Loucy (cell line): ENCODE measurements around the gene RABL6.
"Not testable (repeated sequence)": the region's sequence is repeated elsewhere in the genome, so short reads cannot be mapped to it uniquely, and the experiment has no call there.

ENCODE experiments used
- H2AFZ ChIP-seq: fragments of 200-600 bp; sonication (generic); 2 replicates; pipeline ENCODE4 v1.6.0; 2016; ENCODE audit warnings: antibody characterized with exemption, mild to moderate bottlenecking, low read length, moderate library complexity
- H3F3A ChIP-seq: fragments of 200-600 bp; 2 replicates; pipeline ENCODE4 v1.6.0; 2016; ENCODE audit warnings: antibody characterized with exemption, low read depth, mild to moderate bottlenecking
- H3K27me3 ChIP-seq: fragments of 200-600 bp; sonication (generic); 2 replicates; pipeline ENCODE4 v1.6.1; 2014; ENCODE audit warnings: low read length, mild to moderate bottlenecking; ENCODE audit not compliant: insufficient read depth, poor library complexity, severe bottlenecking
- H3K36me3 ChIP-seq: fragments of 200-600 bp; sonication (generic); 2 replicates; pipeline ENCODE4 v1.6.1; 2016; ENCODE audit warnings: low read length; ENCODE audit not compliant: insufficient read depth
- H3K4me1 ChIP-seq: fragments of 200-600 bp; sonication (generic); 2 replicates; pipeline ENCODE4 v1.5.1; 2014; ENCODE audit warnings: low read length, mild to moderate bottlenecking; ENCODE audit not compliant: insufficient read depth, poor library complexity, severe bottlenecking
- H3K4me2 ChIP-seq: fragments of 200-600 bp; sonication (generic); 2 replicates; pipeline ENCODE4 v1.6.0; 2014; ENCODE audit warnings: antibody characterized with exemption, low read length, low read depth, mild to moderate bottlenecking; ENCODE audit not compliant: poor library complexity, severe bottlenecking
- H3K4me3 ChIP-seq: fragments of 200-600 bp; sonication (generic); 2 replicates; pipeline ENCODE4 v1.5.1; 2014; ENCODE audit warnings: low read length, mild to moderate bottlenecking, mixed read lengths; ENCODE audit not compliant: poor library complexity, severe bottlenecking
- H3K79me2 ChIP-seq: fragments of 200-600 bp; sonication (generic); 2 replicates; pipeline ENCODE4 v1.6.1; 2014; ENCODE audit warnings: low read length; ENCODE audit not compliant: insufficient read depth
- H3K9ac ChIP-seq: fragments of 200-600 bp; sonication (generic); 2 replicates; pipeline ENCODE4 v1.6.0; 2014; ENCODE audit warnings: mild to moderate bottlenecking, low read depth, low read length, moderate library complexity; ENCODE audit not compliant: poor library complexity, severe bottlenecking
- H3K9me2 ChIP-seq: fragments of 200-600 bp; sonication (generic); replicated peaks from 2 replicates; pipeline ENCODE4 v1.6.1; 2016; ENCODE audit warnings: low read depth, low read length, mixed read lengths
- H3K9me3 ChIP-seq: fragments of 200-600 bp; sonication (generic); 2 replicates; pipeline ENCODE4 v1.6.1; 2014; ENCODE audit warnings: mild to moderate bottlenecking, antibody characterized with exemption, low read length, low read depth; ENCODE audit not compliant: insufficient read depth
- H4K20me1 ChIP-seq: fragments of 200-600 bp; sonication (generic); 2 replicates; pipeline ENCODE4 v1.6.0; 2014; ENCODE audit warnings: antibody characterized with exemption, low read length, mild to moderate bottlenecking; ENCODE audit not compliant: insufficient read depth, poor library complexity, severe bottlenecking
- EZH2phosphoT487 ChIP-seq: fragments of 200-600 bp; IDR thresholded peaks from 2 replicates; pipeline ENCODE4 v1.6.1; 2018; ENCODE audit warnings: antibody characterized with exemption, mild to moderate bottlenecking, moderate library complexity, borderline replicate concordance
- TF ChIP-seq, protein P1 (sequence below): fragments of 200-600 bp; sonication (generic); conservative IDR thresholded peaks from 2 replicates; pipeline ENCODE4 v1.5.1; 2014; ENCODE audit warnings: mild to moderate bottlenecking, antibody characterized with exemption, low read length

Gene RABL6

DNA sequence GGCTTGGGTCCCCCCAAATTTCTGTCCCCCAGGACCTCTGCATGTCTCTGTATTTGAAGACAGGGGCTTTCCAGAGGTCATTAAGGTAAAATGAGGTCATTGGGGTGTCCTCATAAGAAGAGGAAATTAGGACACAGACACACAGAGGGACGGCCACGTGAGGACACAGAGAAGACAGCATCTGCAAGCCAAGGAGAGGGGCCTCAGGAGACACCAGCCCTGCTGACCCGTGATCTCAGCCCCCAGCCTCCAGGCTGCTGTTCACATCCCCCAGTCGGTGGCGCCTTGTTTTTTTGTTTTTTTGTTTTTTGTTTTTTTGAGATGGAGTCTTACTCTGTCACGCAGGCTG, 12.8 kb upstream of the RABL6 start:
- H3F3A ChIP-seq, result no peaks in the 10 kb centered on the region
- no peaks in the 10 kb centered on the region for H3K9me3 ChIP-seq
- TF ChIP-seq EZH2phosphoT487, result no peak
- TF ChIP-seq, protein P1, sequence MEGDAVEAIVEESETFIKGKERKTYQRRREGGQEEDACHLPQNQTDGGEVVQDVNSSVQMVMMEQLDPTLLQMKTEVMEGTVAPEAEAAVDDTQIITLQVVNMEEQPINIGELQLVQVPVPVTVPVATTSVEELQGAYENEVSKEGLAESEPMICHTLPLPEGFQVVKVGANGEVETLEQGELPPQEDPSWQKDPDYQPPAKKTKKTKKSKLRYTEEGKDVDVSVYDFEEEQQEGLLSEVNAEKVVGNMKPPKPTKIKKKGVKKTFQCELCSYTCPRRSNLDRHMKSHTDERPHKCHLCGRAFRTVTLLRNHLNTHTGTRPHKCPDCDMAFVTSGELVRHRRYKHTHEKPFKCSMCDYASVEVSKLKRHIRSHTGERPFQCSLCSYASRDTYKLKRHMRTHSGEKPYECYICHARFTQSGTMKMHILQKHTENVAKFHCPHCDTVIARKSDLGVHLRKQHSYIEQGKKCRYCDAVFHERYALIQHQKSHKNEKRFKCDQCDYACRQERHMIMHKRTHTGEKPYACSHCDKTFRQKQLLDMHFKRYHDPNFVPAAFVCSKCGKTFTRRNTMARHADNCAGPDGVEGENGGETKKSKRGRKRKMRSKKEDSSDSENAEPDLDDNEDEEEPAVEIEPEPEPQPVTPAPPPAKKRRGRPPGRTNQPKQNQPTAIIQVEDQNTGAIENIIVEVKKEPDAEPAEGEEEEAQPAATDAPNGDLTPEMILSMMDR, result no peak
- H3K79me2 ChIP-seq, result no peaks in the 10 kb centered on the region; the same call in 1 of the 2 replicates
- H3K36me3 ChIP-seq, result no peaks in the 10 kb centered on the region
- no peaks in the 10 kb centered on the region for H3K27me3 ChIP-seq
- H3K4me3 ChIP-seq, result no peak overlapping the region
- H2AFZ ChIP-seq, result no peak overlapping the region
- H4K20me1 ChIP-seq, result peaks cover 9% of the 10 kb centered on the region
- no peak overlapping the region for H3K4me2 ChIP-seq
- no peak overlapping the region for H3K9ac ChIP-seq
- H3K9me2 ChIP-seq, result no peaks in the 10 kb centered on the region
- H3K4me1 ChIP-seq, result peaks cover 11% of the 10 kb centered on the region

DNA sequence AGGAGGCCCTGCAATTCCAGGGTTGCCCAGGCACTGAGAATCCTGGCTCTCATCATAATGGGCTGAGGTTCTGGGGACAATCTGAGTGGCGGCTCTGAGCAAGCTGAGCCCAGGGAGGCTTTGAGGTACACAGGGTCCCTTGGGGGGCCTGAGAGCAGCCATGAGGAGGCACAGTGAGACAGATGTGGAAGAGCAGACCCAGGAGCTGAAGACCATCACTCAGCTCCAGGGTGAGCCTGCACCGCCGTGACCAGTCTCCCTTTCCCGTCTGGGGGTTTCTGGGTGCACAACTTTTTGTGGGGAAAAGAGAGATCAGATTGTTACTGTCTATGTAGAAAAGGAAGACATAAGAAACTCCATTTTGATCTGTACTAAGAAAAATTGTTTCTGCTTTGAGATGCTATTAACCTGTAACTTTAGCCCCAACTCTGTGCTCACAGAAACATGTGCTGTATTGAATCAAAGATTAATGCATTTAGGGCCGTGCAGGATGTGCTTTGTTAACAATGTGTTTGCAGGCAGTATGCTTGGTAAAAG, 11.4 kb upstream of the RABL6 start, which contains the start of gene CCDC183:
CCDC183 (plus strand) TSS at position 101 of the 537 bp plus-strand sequence; CDS start at position 161, 60 bp downstream.
- H3K9ac ChIP-seq, result no peak within 1 kb of the TSS
- no peak within 1 kb of the TSS for H3K4me2 ChIP-seq

DNA sequence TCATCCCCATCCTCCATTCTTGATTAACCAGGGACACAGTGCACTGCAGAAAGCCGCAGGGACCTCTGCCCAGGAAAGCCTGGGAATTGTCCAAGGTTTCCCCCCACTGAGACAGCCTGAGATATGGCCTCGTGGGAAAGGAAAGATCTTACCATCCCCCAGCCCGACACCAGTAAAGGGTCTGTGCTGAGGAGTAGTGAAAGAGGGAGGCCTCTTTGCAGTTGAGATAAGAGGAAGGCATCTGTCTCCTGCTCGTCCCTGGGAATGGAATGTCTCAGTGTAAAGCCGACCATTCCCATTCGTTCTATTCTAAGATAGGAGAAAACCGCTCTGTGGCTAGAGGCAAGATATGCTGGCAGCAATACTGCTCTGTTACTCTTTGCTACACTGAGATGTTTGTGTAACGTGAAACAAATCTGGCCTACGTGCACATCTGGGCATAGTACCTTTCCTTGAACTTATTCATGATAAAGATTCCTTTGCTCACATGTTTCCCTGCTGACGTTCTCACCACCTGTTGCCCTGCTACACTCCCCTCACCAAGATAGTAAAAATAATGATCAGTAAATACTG, 10.9 kb upstream of the RABL6 start:
- H3F3A ChIP-seq, H3K36me3 ChIP-seq, H3K4me3 ChIP-seq, H3K9ac ChIP-seq, H3K9me3 ChIP-seq, H3K79me2 ChIP-seq, H4K20me1 ChIP-seq, H3K4me2 ChIP-seq, H3K27me3 ChIP-seq, H2AFZ ChIP-seq, H3K9me2 ChIP-seq: not testable (repeated sequence)
- H3K4me1 ChIP-seq, result peaks cover 11% of the 10 kb centered on the region

More for the DNA sequence above, 11.4 kb upstream of the RABL6 start, which contains the start of gene CCDC183:
- Histone ChIP-seq H3K79me2 (no peaks in the 10 kb centered on the region; the same call in 1 of the 2 replicates), H3K9me3 (no peaks in the 10 kb centered on the region), H2AFZ (no peak within 1 kb of the TSS), H3K27me3 (no peaks in the 10 kb centered on the region), H4K20me1 (peaks cover 8% of the 10 kb centered on the region), H3K9me2 (no peaks in the 10 kb centered on the region), H3F3A (no peaks in the 10 kb centered on the region), H3K36me3 (no peaks in the 10 kb centered on the region), H3K4me1 (peaks cover 11% of the 10 kb centered on the region), H3K4me3 (no peak within 1 kb of the TSS)
- TF ChIP-seq, protein P1, result no peak
- no peak for TF ChIP-seq EZH2phosphoT487

DNA sequence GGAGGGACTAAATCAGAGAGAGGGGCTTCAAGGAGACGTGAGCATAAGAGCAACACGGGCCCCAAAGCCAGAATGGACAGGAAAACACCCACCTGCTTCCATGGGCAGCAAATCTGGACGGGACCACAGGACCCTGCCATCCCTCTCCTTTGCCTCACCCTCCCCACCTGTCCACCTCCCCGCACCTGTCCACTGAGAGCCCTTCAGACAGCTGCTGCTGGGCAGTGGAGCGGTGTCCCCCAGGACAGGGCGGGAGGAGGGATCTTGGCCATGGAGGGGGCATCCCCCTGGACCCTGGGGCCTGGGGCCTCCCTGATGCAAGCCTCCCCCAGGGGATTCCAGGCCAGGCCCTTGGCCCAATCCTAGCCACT, 9.1 kb upstream of the RABL6 start:
- no peak overlapping the region for H3K4me2 ChIP-seq
- H3K27me3 ChIP-seq, result no peaks in the 10 kb centered on the region
- no peaks in the 10 kb centered on the region for H3K79me2 ChIP-seq
- H3K4me3 ChIP-seq, result no peak overlapping the region
- H3K4me1 ChIP-seq, result peaks cover 5% of the 10 kb centered on the region
- no peaks in the 10 kb centered on the region for H3F3A ChIP-seq
- no peaks in the 10 kb centered on the region for H3K9me3 ChIP-seq
- H3K9me2 ChIP-seq, result no peaks in the 10 kb centered on the region
- no peak overlapping the region for H2AFZ ChIP-seq
- TF ChIP-seq, protein P1, result no peak
- TF ChIP-seq EZH2phosphoT487, result no peak
- H4K20me1 ChIP-seq, result no peaks in the 10 kb centered on the region
- H3K36me3 ChIP-seq, result no peaks in the 10 kb centered on the region
- no peak overlapping the region for H3K9ac ChIP-seq
